Measurements from ENCODE around the gene MRPS23.

- TF ChIP-seq CTCF (IDR thresholded peaks at IDR 0.05; ENCODE audit: insufficient read depth, low read length, poor library complexity, severe bottlenecking) (no peak), EZH2phosphoT487 (conservative IDR thresholded peaks at IDR 0.05; ENCODE audit: low read length) (no peak)
Measured at GRCh38 chr17:57806167-57806830, 43.5 kb downstream of the MRPS23 start.

All from SU-DHL-6 (cell line).